Lung (tissue), 12 donors: ENCODE results near the gene HARBI1. TPM values are rescaled to one million over a fixed set of nuclear protein-coding genes. Genes with fewer than 3 reads are reported as not detected.

Experiments
- ATAC-seq: fragments of 200-7000 bp; cut with Tn5 transposase; one replicate; pipeline ENCODE4 v1.9.1; 2020; ENCODE audit warnings: moderate number of reproducible peaks; ENCODE audit not compliant: insufficient read depth, low FRiP score
- DNase-seq, 3 donors: peaks; one replicate each; pipeline ENCODE4 v3.0.0-alpha.2; 2013 to 2017
- H3K27ac ChIP-seq, 2 donors: one replicate each; pipeline ENCODE4 v1.5.1; 2013; ENCODE audit warnings: mild to moderate bottlenecking in 2 of 2, moderate library complexity in 2 of 2, control low read depth in 1 of 2, inconsistent platforms in 1 of 2, low read depth in 1 of 2, low read length in 1 of 2
- H3K27me3 ChIP-seq, 3 donors: one replicate each; pipeline ENCODE4 v1.5.1; 2013; ENCODE audit warnings: low read length in 2 of 3; ENCODE audit not compliant: control insufficient read depth in 3 of 3, insufficient read depth in 3 of 3
- H3K36me3 ChIP-seq, 4 donors: one replicate each; pipeline ENCODE4 v1.5.1; 2013; ENCODE audit warnings: low read length in 4 of 4, mild to moderate bottlenecking in 1 of 4, moderate library complexity in 1 of 4; ENCODE audit not compliant: control insufficient read depth in 4 of 4, insufficient read depth in 4 of 4
- H3K4me1 ChIP-seq, 5 donors: one replicate each; pipeline ENCODE4 v1.5.1; 2013; ENCODE audit warnings: low read length in 5 of 5, mild to moderate bottlenecking in 2 of 5, moderate library complexity in 1 of 5; ENCODE audit not compliant: control insufficient read depth in 5 of 5, insufficient read depth in 5 of 5
- H3K4me3 ChIP-seq: one replicate; pipeline ENCODE4 v1.5.1; 2013; ENCODE audit warnings: mild to moderate bottlenecking, control low read depth, moderate library complexity
- H3K9ac ChIP-seq, 2 donors: one replicate each; pipeline ENCODE4 v1.5.1; 2013; ENCODE audit warnings: low read length in 2 of 2, control low read depth in 1 of 2; ENCODE audit not compliant: insufficient read depth in 1 of 2
- H3K9me3 ChIP-seq, 4 donors: one replicate each; pipeline ENCODE4 v1.5.1; 2013; ENCODE audit warnings: low read length in 3 of 4, mild to moderate bottlenecking in 1 of 4, moderate library complexity in 1 of 4; ENCODE audit not compliant: control insufficient read depth in 4 of 4, insufficient read depth in 3 of 4
- CTCF ChIP-seq: IDR thresholded peaks from 2 replicates; pipeline ENCODE4 v1.5.1; 2012; ENCODE audit warnings: mild to moderate bottlenecking; ENCODE audit errors: control extremely low read depth, extremely low read depth
- WGBS, 2 donors: extraction: QIAGEN DNeasy Blood & Tissue Kit; methylation state at CpG; one replicate each; pipeline ENCODE4 v1.1.7; 2013; 5-methylcytosine and 5-hydroxymethylcytosine counted together
- polyA plus RNA-seq, 2 donors: library from polyadenylated mRNA; stranded (reverse); fragments of 200-250 nt; gene quantifications; one replicate each; pipeline ENCODE4 v1.2.1, GENCODE V29; 2013
- total RNA-seq, 2 donors: library from RNA; depleted of rRNA in 1 of 2; stranded (reverse); fragments of >200 nt in 1 of 2; gene quantifications; one replicate each; pipeline ENCODE4 v1.2.1, GENCODE V29; 2014 to 2021
- donor health status: control.
- donor health status: control.
- donor health status: Bipolar disorder and iron deficiency.
- donor health status: healthy.
- donor health status: DM: yes; HTN: yes; CAD: no.

Gene HARBI1
- total and polyA plus RNA-seq, 4 donors = 1.4 to 5.2 (median 3.6) TPM

- Histone ChIP-seq H3K4me3 (no peak overlapping the region), H3K4me1 (peaks cover 0 to 7% (median 2%) of the 10 kb centered on the region in 5 donors), H3K27ac (no peak overlapping the region), H3K36me3 (no peaks in the 10 kb centered on the region), H3K9ac (no peak overlapping the region), H3K27me3 (no peaks in the 10 kb centered on the region), H3K9me3 (no peaks in the 10 kb centered on the region)
- TF ChIP-seq CTCF = no peak
- WGBS, 2 donors = 82 to 91% methylated on average over 5 of the region's 5 CpGs
- ATAC-seq = no peak
- DNase-seq = no peak
Observed at GRCh38 chr11:46611526-46612304, 5.3 kb downstream of the HARBI1 start.

GRCh38 chr11:46609386-46609785, 7.6 kb downstream of the HARBI1 start:
- TF ChIP-seq CTCF = no peak
- Histone ChIP-seq H3K4me1 (peaks cover 0 to 7% (median 0%) of the 10 kb centered on the region in 5 donors), H3K9me3 (no peaks in the 10 kb centered on the region), H3K4me3 (no peak overlapping the region), H3K27me3 (no peaks in the 10 kb centered on the region), H3K9ac (no peak overlapping the region), H3K27ac (no peak overlapping the region), H3K36me3 (no peaks in the 10 kb centered on the region)
- DNase-seq (no peak), ATAC-seq (no peak)
- 89 to 92% methylated on average over 6 of the region's 6 CpGs for WGBS, 2 donors

- Histone ChIP-seq H3K27me3 (no peaks in the 10 kb centered on the region), H3K27ac (no peak overlapping the region), H3K4me3 (no peak overlapping the region), H3K4me1 (peaks cover 0 to 7% (median 0%) of the 10 kb centered on the region in 5 donors), H3K9me3 (no peaks in the 10 kb centered on the region), H3K9ac (no peak overlapping the region), H3K36me3 (peaks cover 0 to 3% (median 0%) of the 10 kb centered on the region in 4 donors)
- 84 to 95% methylated on average over 1 of the region's 1 CpG for WGBS, 2 donors
- DNase-seq (no peak), ATAC-seq (no peak)
- TF ChIP-seq CTCF = no peak
Observed at GRCh38 chr11:46607516-46607915, 9.5 kb downstream of the HARBI1 start.
